Cerebellar cortex (tissue), 1 donor: Measurements from ENCODE around the gene DMXL2.
"Not testable (repeated sequence)": the region's sequence is repeated elsewhere in the genome, so short reads cannot be mapped to it uniquely, and the experiment has no call there.

ENCODE experiments used
- DNase-seq: peaks from one replicate; pipeline ENCODE4 v3.0.0-alpha.2; 2015; ENCODE audit warnings: low spot score

DMXL2 gene

DNA sequence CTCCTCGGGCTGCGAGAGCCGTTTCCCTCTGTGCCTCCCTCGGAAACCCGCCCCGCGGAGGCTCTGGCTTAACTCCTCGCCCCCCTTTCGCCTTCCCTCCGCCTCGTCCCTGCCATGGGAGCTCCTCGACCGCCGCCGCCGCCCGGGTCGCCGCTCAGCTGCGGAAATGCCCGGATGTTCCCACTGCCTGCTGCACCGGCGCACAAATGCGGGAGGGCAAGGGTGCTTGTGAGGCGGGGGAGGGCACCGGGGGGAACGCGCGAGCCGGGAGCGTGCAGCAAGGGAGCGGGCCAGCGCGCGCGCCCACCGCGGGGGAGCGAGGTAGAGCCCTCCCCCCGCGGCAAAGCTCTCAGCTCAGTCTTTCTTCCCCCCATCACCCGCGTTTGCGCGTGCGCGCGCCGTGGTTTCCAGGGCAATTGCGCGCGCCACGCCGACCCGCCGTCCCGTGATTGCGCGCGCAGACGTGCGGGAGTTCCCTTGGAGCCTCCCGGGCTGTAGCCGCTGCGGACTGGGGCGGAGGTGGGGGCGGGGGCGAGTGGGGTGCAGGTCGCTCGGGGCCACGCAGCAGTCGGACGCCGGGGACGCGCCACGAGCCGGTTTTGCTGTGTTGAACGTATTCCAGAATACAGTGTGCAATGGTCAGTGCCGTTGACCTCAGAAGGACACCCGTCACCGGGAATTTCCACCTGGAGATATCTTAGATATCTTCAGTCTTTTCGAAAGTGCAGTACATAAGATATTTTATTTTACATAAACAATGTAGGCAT is at the start of gene DMXL2:
Gene DMXL2, minus strand, starts transcription at position 168 of the 767 bp plus-strand sequence. CDS start 226 bp downstream, outside the sequence.
- DNase-seq: peak; percentile 90

GRCh38 chr15:51672155-51672687 is 49.6 kb upstream of the DMXL2 start:
- no peak for DNase-seq

DNA sequence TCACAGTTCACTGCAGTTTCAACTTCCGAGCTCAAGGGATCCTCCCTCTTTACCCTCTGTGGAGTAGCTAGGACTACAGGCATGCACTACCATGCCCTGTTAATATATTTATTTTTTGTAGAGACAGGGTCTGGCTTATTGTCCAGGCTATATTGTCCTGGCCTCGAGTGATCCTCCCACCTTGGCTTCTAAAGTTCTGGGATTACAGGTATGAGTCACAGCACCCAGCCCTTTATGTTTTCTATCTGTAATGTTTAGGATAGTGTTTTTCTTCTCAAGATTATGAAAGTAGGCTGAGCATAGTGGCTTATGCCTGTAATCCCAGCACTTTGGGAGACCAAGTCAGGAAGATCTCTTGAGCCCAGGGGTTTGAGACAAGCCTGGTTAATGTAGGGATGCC is 46.8 kb upstream of the DMXL2 start:
- no peak for DNase-seq

DNA sequence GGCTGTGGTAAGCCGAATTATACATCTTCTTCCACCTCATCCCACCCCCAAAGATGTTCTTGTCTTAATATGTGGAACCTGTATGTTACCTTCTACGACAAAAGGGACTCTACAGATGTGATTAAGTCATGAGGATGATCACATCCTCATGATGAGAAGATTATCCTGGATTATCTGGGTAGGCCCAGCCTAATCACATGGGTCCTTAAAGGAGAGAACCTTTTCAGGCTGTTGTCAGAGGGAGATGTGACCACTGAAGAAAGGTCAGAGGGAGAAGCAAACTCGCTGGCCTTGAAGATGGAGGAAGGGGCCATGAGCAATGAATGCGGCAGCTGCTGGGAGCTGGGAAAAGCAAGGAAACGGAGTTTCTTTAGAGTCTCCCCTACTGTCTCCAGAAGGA is 45.9 kb upstream of the DMXL2 start:
- DNase-seq: no peak

DNA sequence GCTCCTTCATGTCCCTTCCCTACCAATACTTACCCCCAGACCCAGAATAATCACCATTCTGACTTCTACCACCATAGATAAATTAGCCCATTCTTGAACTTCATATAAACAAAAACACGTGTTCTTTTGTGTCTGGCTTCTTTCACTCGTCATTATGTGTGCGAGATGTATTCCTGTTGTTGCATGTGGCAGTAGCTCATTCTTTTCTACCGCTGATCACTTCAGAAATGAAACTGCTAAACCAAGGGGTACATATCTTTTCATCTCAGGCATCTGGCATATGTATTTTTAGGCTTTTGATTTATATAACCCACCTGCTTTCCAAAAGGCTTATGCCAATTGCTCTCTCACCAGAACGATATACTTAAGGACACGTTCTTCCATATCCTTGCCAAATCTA is 44.9 kb upstream of the DMXL2 start:
- DNase-seq: no peak

- DNase-seq: no peak
These were observed 38.5 kb upstream of the DMXL2 start for GRCh38 chr15:51661072-51661471.

GRCh38 chr15:51658664-51659063 is 36.1 kb upstream of the DMXL2 start:
- no peak for DNase-seq

DNA sequence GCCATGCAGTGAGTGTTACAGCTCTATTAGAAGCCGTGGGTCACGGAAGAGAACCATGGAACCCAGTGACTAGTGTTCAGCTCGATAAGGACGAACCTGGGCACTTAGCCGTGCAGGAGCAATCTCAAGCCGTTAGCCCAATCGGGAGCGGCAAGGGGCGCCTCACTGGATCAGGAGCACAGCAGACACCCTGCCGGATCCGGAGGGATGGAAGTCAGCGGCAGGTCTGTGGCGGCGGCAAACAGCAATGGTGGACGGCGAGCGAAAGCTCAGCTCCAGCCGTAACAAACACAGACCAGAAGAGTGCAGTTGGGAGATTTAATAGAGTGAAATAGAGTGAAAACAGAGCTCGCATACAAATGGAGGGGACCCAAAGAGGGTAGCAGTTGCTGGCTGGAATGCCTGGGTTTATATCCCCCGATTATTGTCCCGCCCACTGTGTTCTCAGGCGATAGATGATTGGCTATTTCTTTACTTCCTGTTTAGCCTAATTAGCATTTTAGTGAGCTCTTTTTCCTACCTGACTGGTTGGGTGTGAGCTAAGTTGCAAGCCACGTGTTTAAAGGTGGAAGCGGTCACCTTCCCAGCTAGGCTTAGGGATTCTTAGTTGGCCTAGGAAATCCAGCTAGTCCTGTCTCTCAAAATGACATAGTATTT is 33.0 kb upstream of the DMXL2 start:
- not testable (repeated sequence) for DNase-seq

- DNase-seq: no peak
These were observed 29.6 kb upstream of the DMXL2 start for GRCh38 chr15:51652084-51652668.

GRCh38 chr15:51649659-51650521 is 27.3 kb upstream of the DMXL2 start:
- DNase-seq: peak; percentile 88

DNA sequence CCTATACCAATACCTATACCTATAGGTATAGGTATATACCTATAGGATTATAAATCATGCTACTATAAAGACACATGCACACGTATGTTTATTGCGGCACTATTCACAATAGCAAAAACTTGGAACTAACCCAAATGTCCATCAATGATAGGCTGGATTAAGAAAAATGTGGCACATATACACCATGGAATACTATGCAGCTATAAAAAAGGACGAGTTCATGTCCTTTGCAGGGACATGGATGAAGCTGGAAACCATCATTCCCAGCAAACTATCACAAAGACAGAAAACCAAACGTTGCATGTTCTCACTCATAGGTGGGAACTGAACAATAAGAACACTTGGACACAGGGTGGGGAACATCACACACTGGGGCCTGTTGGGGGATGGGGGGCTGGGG is 26.1 kb upstream of the DMXL2 start:
- DNase-seq: not testable (repeated sequence)

GRCh38 chr15:51648101-51648500 is 25.5 kb upstream of the DMXL2 start:
- not testable (repeated sequence) for DNase-seq

GRCh38 chr15:51647128-51647562 is 24.6 kb upstream of the DMXL2 start:
- no peak for DNase-seq

- no peak for DNase-seq
These were observed 20.1 kb upstream of the DMXL2 start for GRCh38 chr15:51642696-51643095.

GRCh38 chr15:51641490-51642130 is 19.0 kb upstream of the DMXL2 start:
- DNase-seq: no peak

DNA sequence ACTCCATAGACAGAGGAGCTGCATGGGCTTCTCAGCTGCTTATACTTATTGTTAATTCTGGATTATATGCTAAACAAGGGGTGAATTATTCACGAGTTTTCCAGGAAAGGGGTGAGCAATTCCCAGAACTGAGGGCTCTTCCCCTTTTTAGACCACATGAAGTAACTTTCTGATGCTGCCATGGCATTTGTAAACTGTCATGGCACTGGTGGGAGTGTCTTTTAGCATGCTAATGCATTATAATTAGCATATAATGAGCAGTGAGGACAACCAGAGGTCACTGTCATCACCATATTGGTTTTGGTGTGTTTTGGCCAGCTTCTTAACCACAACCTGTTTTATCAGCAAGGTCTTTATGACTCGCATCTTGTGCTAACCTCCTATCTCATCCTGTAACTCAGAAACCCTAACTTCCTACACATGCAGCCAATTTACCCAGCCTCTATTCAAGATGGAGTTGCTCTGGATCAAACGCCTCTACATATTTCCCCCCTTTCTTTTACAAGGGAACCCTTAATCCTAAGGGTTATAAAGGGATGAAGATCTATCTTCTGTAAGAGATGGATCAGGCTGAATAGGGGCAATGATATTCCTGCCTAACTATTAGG is 12.1 kb upstream of the DMXL2 start:
- DNase-seq: no peak

DNA sequence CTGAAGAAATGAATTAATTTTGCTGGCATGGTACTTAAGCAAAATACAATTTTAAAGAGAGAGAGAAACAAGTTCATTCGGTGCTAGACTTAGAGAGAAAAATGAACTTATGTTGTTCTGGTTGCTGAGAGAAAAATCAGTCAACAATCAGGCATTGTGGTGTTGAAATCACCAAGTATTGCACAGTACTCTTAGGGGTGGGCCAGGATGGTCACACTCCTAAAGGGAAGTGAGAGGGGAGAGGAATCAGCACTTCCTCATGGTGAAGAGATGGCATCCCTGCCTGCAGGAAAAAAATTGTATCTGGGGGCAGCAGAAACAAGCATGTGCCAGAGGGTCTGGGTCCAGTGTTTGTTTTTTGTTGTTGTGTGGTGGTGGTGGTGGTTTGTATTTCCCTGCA is 7.0 kb upstream of the DMXL2 start:
- no peak for DNase-seq

- no peak for DNase-seq
These were observed 2.7 kb upstream of the DMXL2 start for GRCh38 chr15:51625236-51625635.

GRCh38 chr15:51624022-51624421 is 1.5 kb upstream of the DMXL2 start:
- DNase-seq: no peak

DNA sequence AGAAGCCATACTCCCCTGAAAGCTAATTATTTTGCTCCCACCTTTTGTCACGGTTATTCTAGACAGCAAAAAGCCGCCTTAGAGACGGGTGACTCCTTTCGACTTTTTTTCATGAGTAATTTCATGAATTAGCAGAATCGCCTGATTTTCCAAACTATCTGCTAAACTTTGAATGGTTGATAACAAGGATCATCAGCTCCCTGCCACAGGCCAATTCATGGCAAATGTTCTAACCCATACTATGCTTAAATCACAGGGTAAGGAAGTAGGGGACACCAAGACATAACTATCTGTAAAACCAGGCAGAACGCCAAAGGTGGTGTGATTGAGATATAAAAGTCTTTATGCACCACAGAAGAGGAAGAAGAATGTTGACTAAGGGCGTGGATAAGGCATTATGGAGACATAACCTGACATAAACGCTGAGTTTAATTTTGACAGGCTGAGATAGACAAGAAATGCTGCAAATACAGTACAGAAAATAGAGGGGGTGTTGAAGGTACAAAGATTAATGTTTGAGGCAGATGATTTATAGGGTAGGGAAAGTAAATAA is 891 bp upstream of the DMXL2 start:
- no peak for DNase-seq
